RWPE2 (cell line): ENCODE results near the gene OMP.

Source experiments
- ATAC-seq: fragments of 200-7000 bp; cut with Tn5 transposase; 3 replicates; pipeline ENCODE4 v1.9.1; 2021; ENCODE audit warnings: low read depth
- DNase-seq: peaks from one replicate; pipeline ENCODE4 v3.0.0-alpha.2; 2020; ENCODE audit warnings: low spot score
- H3K27ac ChIP-seq: fragments of 450-650 bp; 2 replicates; pipeline ENCODE4 v1.5.1; 2017; ENCODE audit warnings: mild to moderate bottlenecking; ENCODE audit not compliant: poor library complexity, severe bottlenecking
- H3K27me3 ChIP-seq: fragments of 250-450 bp; sonication (Bioruptor Pico); 2 replicates; pipeline ENCODE4 v1.5.1; 2021; ENCODE audit warnings: mild to moderate bottlenecking, moderate library complexity; ENCODE audit not compliant: insufficient read depth, poor library complexity, severe bottlenecking
- H3K36me3 ChIP-seq: fragments of 250-450 bp; sonication (Bioruptor Pico); 2 replicates; pipeline ENCODE4 v1.5.1; 2020; ENCODE audit warnings: low read depth, mild to moderate bottlenecking, moderate library complexity
- H3K4me1 ChIP-seq: fragments of 250-450 bp; sonication (Bioruptor Pico); 2 replicates; pipeline ENCODE4 v1.5.1; 2021; ENCODE audit warnings: mild to moderate bottlenecking, moderate library complexity; ENCODE audit not compliant: insufficient read depth, poor library complexity, severe bottlenecking
- H3K4me3 ChIP-seq: fragments of 250-450 bp; sonication (Bioruptor Pico); 2 replicates; pipeline ENCODE4 v1.5.1; 2021; ENCODE audit warnings: mild to moderate bottlenecking, moderate library complexity; ENCODE audit not compliant: severe bottlenecking
- H3K9me3 ChIP-seq: fragments of 250-450 bp; sonication (Bioruptor Pico); 2 replicates; pipeline ENCODE4 v1.5.1; 2021; ENCODE audit warnings: mild to moderate bottlenecking, moderate library complexity; ENCODE audit not compliant: severe bottlenecking
- CTCF ChIP-seq: fragments of 450-650 bp; IDR thresholded peaks from one replicate; pipeline ENCODE4 v1.5.1; 2017; ENCODE audit warnings: mild to moderate bottlenecking, moderate library complexity; ENCODE audit not compliant: poor library complexity, severe bottlenecking

OMP gene

GRCh38 chr11:77068457-77069335, 33.9 kb upstream of the OMP start:
- no peaks in the 10 kb centered on the region for H3K9me3 ChIP-seq
- H3K36me3 ChIP-seq = no peaks in the 10 kb centered on the region
- no peaks in the 10 kb centered on the region for H3K27me3 ChIP-seq
- H3K4me1 ChIP-seq = peaks cover 3% of the 10 kb centered on the region
- no peak for TF ChIP-seq CTCF
- peak; percentile 32 for DNase-seq
- no peak overlapping the region for H3K27ac ChIP-seq
- no peak for ATAC-seq
- no peak overlapping the region for H3K4me3 ChIP-seq

GRCh38 chr11:77069336-77069968, 33.2 kb upstream of the OMP start:
- H3K4me1 ChIP-seq = peaks cover 3% of the 10 kb centered on the region
- no peak for DNase-seq
- no peak for ATAC-seq
- no peaks in the 10 kb centered on the region for H3K27me3 ChIP-seq
- no peak overlapping the region for H3K27ac ChIP-seq
- H3K9me3 ChIP-seq = no peaks in the 10 kb centered on the region
- H3K4me3 ChIP-seq = no peak overlapping the region
- no peaks in the 10 kb centered on the region for H3K36me3 ChIP-seq
- TF ChIP-seq CTCF = no peak

GRCh38 chr11:77069969-77070582, 32.6 kb upstream of the OMP start:
- Histone ChIP-seq H3K4me1 (peaks cover 3% of the 10 kb centered on the region), H3K27me3 (no peaks in the 10 kb centered on the region), H3K9me3 (no peaks in the 10 kb centered on the region), H3K36me3 (no peaks in the 10 kb centered on the region), H3K4me3 (no peak overlapping the region), H3K27ac (no peak overlapping the region)
- DNase-seq (peak; percentile 29), ATAC-seq (no peak)
- no peak for TF ChIP-seq CTCF

GRCh38 chr11:77071077-77071476, 31.6 kb upstream of the OMP start:
- no peak for TF ChIP-seq CTCF
- H3K27me3 ChIP-seq = no peaks in the 10 kb centered on the region
- no peak overlapping the region for H3K27ac ChIP-seq
- no peaks in the 10 kb centered on the region for H3K36me3 ChIP-seq
- no peak overlapping the region for H3K4me3 ChIP-seq
- ATAC-seq = no peak
- H3K4me1 ChIP-seq = peaks cover 3% of the 10 kb centered on the region
- no peaks in the 10 kb centered on the region for H3K9me3 ChIP-seq
- DNase-seq = peak; percentile 28
